Glomerular visceral epithelial cell (primary cell): ENCODE measurements around the gene SH3RF2.
"Not testable (repeated sequence)": the region's sequence is repeated elsewhere in the genome, so short reads cannot be mapped to it uniquely, and the experiment has no call there.

Experiments used
- DNase-seq: peaks from one replicate; pipeline ENCODE4 v3.0.0-alpha.2; 2016; ENCODE audit errors: extremely low spot score

The SH3RF2 gene

GRCh38 chr5:146079695-146080373 lies 143.5 kb downstream of the SH3RF2 start:
- DNase-seq, result peak; percentile 70

- DNase-seq, result no peak
Measured at GRCh38 chr5:146081556-146081955, 145.2 kb downstream of the SH3RF2 start.

- no peak for DNase-seq
Measured at GRCh38 chr5:146082798-146083197, 146.4 kb downstream of the SH3RF2 start.

GRCh38 chr5:146084376-146084775 lies 148.0 kb downstream of the SH3RF2 start:
- no peak for DNase-seq

- DNase-seq, result no peak
Measured at GRCh38 chr5:146088098-146088497, 151.7 kb downstream of the SH3RF2 start.

- DNase-seq, result no peak
Measured at GRCh38 chr5:146089287-146089686, 152.9 kb downstream of the SH3RF2 start.

GRCh38 chr5:146091881-146092280 lies 155.5 kb downstream of the SH3RF2 start:
- no peak for DNase-seq

GRCh38 chr5:146098047-146098446 lies 161.7 kb downstream of the SH3RF2 start:
- no peak for DNase-seq

- no peak for DNase-seq
Measured at GRCh38 chr5:146101646-146102045, 165.3 kb downstream of the SH3RF2 start.

GRCh38 chr5:146103594-146103993 lies 167.2 kb downstream of the SH3RF2 start:
- DNase-seq, result no peak

- no peak for DNase-seq
Measured at GRCh38 chr5:146105477-146105876, 169.1 kb downstream of the SH3RF2 start, which contains the start of gene PLAC8L1. TSS of gene PLAC8L1 (minus strand) at chr5:146105577. CDS start at chr5:146104311, 1,266 bp downstream.

- no peak for DNase-seq
Measured at GRCh38 chr5:146107901-146108300, 171.5 kb downstream of the SH3RF2 start.

- DNase-seq, result not testable (repeated sequence)
Measured at GRCh38 chr5:146108870-146109269, 172.5 kb downstream of the SH3RF2 start.

GRCh38 chr5:146109379-146109778 lies 173.0 kb downstream of the SH3RF2 start:
- no peak for DNase-seq

- no peak for DNase-seq
Measured at GRCh38 chr5:146111409-146111808, 175.0 kb downstream of the SH3RF2 start.

- no peak for DNase-seq
Measured at GRCh38 chr5:146112476-146112875, 176.1 kb downstream of the SH3RF2 start.
